ENCODE results near the gene PPP1R1B.

Gene PPP1R1B

GRCh38 chr17:39602533-39603303 lies 24.0 kb upstream of the PPP1R1B start:
- H3F3A ChIP-seq (ENCODE audit: low read depth): no peaks in the 10 kb centered on the region
- TF ChIP-seq CTCF (conservative IDR thresholded peaks at IDR 0.05; ENCODE audit: low read length): no peak
- H3K4me1 ChIP-seq (ENCODE audit: insufficient read depth, low read length, poor library complexity, severe bottlenecking): no peaks in the 10 kb centered on the region
- H3K9ac ChIP-seq (ENCODE audit: low read depth, low read length, poor library complexity, severe bottlenecking): no peak overlapping the region
- H3K27me3 ChIP-seq (ENCODE audit: insufficient read depth, low read length, poor library complexity, severe bottlenecking): peaks cover 30% of the 10 kb centered on the region
- H3K79me2 ChIP-seq (ENCODE audit: insufficient read depth, low read length): no peaks in the 10 kb centered on the region
- no peaks in the 10 kb centered on the region for H3K9me2 ChIP-seq (replicated peaks; ENCODE audit: low read depth, low read length)
- no peaks in the 10 kb centered on the region for H4K20me1 ChIP-seq (ENCODE audit: insufficient read depth, low read length, poor library complexity, severe bottlenecking)
- H3K4me2 ChIP-seq (ENCODE audit: low read depth, low read length, poor library complexity, severe bottlenecking): no peak overlapping the region
- H3K4me3 ChIP-seq (ENCODE audit: low read length, poor library complexity, severe bottlenecking): no peak overlapping the region
- H3K9me3 ChIP-seq (ENCODE audit: insufficient read depth, low read depth, low read length): no peaks in the 10 kb centered on the region
- no peak overlapping the region for H2AFZ ChIP-seq (ENCODE audit: low read length)
- H3K36me3 ChIP-seq (ENCODE audit: insufficient read depth, low read length): no peaks in the 10 kb centered on the region

DNA sequence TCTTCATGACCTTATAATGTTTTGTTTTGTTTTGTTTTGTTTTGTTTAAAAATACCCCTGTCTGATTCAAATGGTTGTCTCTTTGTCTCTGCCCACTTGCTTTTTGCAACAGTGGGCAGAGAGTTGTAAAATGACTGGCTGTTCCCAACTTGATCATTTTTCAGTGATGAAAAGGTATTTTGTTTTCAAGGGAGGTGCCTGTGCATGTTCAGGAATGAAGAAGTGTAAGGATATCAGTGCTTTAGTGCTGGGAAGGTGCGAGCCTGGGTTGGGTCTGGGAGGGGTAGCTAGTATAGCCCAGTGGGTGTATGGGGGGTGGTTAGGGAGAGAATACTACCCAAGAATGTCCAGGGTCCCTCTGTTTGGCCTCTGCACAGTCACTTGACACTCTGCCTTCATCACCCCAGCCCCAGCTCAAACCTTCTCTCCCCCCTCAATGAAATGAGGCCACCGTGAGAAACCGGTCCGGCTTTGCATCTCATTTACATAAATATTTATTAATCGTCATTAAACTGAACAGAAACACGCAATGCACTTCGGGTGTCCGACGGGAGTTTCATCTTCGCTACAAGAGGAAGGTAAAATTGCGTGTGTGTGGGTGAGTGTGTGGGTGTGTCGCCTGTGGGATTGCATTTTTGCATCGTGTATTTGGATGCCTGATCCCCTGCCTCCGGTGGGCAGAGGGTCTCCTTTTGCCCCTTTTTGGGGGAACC lies 23.3 kb upstream of the PPP1R1B start:
- no peaks in the 10 kb centered on the region for H3K79me2 ChIP-seq (ENCODE audit: insufficient read depth, low read length)
- no peak overlapping the region for H2AFZ ChIP-seq (ENCODE audit: low read length)
- no peaks in the 10 kb centered on the region for H3F3A ChIP-seq (ENCODE audit: low read depth)
- H3K9me2 ChIP-seq (replicated peaks; ENCODE audit: low read depth, low read length): no peaks in the 10 kb centered on the region
- H3K27me3 ChIP-seq (ENCODE audit: insufficient read depth, low read length, poor library complexity, severe bottlenecking): peaks cover 30% of the 10 kb centered on the region
- H3K4me3 ChIP-seq (ENCODE audit: low read length, poor library complexity, severe bottlenecking): no peak overlapping the region
- no peak for TF ChIP-seq EZH2phosphoT487 (IDR thresholded peaks at IDR 0.05; ENCODE audit: borderline replicate concordance)
- no peak for TF ChIP-seq CTCF (conservative IDR thresholded peaks at IDR 0.05; ENCODE audit: low read length)
- no peaks in the 10 kb centered on the region for H3K36me3 ChIP-seq (ENCODE audit: insufficient read depth, low read length)
- no peak overlapping the region for H3K4me2 ChIP-seq (ENCODE audit: low read depth, low read length, poor library complexity, severe bottlenecking)
- H4K20me1 ChIP-seq (ENCODE audit: insufficient read depth, low read length, poor library complexity, severe bottlenecking): no peaks in the 10 kb centered on the region
- no peaks in the 10 kb centered on the region for H3K9me3 ChIP-seq (ENCODE audit: insufficient read depth, low read depth, low read length)
- H3K4me1 ChIP-seq (ENCODE audit: insufficient read depth, low read length, poor library complexity, severe bottlenecking): no peaks in the 10 kb centered on the region
- no peak overlapping the region for H3K9ac ChIP-seq (ENCODE audit: low read depth, low read length, poor library complexity, severe bottlenecking)

DNA sequence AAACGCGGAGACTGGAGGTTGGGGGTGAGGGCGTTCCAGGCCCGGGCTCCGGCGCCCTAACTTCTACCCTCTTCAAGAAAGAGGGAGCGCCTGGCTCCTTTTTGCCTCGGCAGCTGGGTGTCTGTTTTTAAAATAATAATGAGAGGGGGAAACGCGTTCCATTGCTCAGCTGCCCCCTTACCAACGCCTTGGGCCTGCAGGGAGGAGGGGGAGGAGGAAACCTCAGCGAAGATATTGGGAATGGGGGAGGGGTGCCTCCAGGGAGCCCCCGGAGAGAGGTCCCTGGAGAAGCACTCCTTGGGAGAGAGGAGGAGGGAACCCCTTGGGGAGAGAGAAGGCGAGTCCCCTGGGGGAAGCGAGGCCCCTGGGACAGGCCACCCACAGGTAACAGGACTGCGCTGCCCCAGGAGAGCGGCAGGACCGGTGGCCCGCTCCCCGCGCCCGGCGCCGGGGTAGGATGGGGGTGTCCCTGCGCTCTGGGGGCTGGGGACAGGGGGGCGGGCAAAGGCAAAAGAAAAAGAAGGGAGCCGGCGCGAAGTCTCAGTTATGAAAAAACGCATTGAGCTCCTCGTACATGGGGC lies 21.8 kb upstream of the PPP1R1B start:
- H3K4me1 ChIP-seq (ENCODE audit: insufficient read depth, low read length, poor library complexity, severe bottlenecking): no peaks in the 10 kb centered on the region
- H3K79me2 ChIP-seq (ENCODE audit: insufficient read depth, low read length): no peaks in the 10 kb centered on the region
- H3K4me3 ChIP-seq (ENCODE audit: low read length, poor library complexity, severe bottlenecking): no peak overlapping the region
- no peaks in the 10 kb centered on the region for H3K9me3 ChIP-seq (ENCODE audit: insufficient read depth, low read depth, low read length)
- no peak overlapping the region for H2AFZ ChIP-seq (ENCODE audit: low read length)
- no peaks in the 10 kb centered on the region for H3K9me2 ChIP-seq (replicated peaks; ENCODE audit: low read depth, low read length)
- no peaks in the 10 kb centered on the region for H3K36me3 ChIP-seq (ENCODE audit: insufficient read depth, low read length)
- no peak overlapping the region for H3K9ac ChIP-seq (ENCODE audit: low read depth, low read length, poor library complexity, severe bottlenecking)
- TF ChIP-seq EZH2phosphoT487 (IDR thresholded peaks at IDR 0.05; ENCODE audit: borderline replicate concordance) (no peak), CTCF (conservative IDR thresholded peaks at IDR 0.05; ENCODE audit: low read length) (no peak)
- no peaks in the 10 kb centered on the region for H4K20me1 ChIP-seq (ENCODE audit: insufficient read depth, low read length, poor library complexity, severe bottlenecking)
- no peaks in the 10 kb centered on the region for H3F3A ChIP-seq (ENCODE audit: low read depth)
- no peak overlapping the region for H3K4me2 ChIP-seq (ENCODE audit: low read depth, low read length, poor library complexity, severe bottlenecking)
- H3K27me3 ChIP-seq (ENCODE audit: insufficient read depth, low read length, poor library complexity, severe bottlenecking): peaks cover 22% of the 10 kb centered on the region

Data from Loucy (cell line).